Suprapubic skin (tissue), 4 donors: Measurements from ENCODE around the gene EVI5L. TPM values are rescaled to one million over a fixed set of nuclear protein-coding genes. Genes with fewer than 3 reads are reported as not detected.

Source experiments
- DNase-seq, 2 donors: peaks; one replicate each; pipeline ENCODE4 v3.0.0-alpha.2; 2019; ENCODE audit warnings: low spot score in 2 of 2
- H3K27ac ChIP-seq: fragments of 200-600 bp; sonication (generic); one replicate; pipeline ENCODE4 v1.5.1; 2019
- H3K27me3 ChIP-seq: fragments of 200-600 bp; sonication (generic); one replicate; pipeline ENCODE4 v1.5.1; 2019
- H3K36me3 ChIP-seq: fragments of 200-600 bp; sonication (generic); one replicate; pipeline ENCODE4 v1.5.1; 2019
- H3K4me1 ChIP-seq: fragments of 200-600 bp; sonication (generic); one replicate; pipeline ENCODE4 v1.5.1; 2019
- H3K4me3 ChIP-seq: fragments of 200-600 bp; sonication (generic); one replicate; pipeline ENCODE4 v1.5.1; 2019; ENCODE audit warnings: mild to moderate bottlenecking
- H3K9me3 ChIP-seq: fragments of 200-600 bp; sonication (generic); one replicate; pipeline ENCODE4 v1.5.1; 2019
- EP300 ChIP-seq: sonication (generic); formaldehyde crosslinking; IDR thresholded peaks from one replicate; pipeline ENCODE4 v1.6.1; 2017; ENCODE audit warnings: antibody characterized with exemption
- POLR2A ChIP-seq, 2 donors: fragments of 450-650 bp; IDR thresholded peaks; one replicate each; pipeline ENCODE4 v1.6.1; 2017; ENCODE audit warnings: antibody characterized with exemption in 2 of 2, mild to moderate bottlenecking in 2 of 2, moderate library complexity in 2 of 2
- POLR2AphosphoS5 ChIP-seq, 3 donors: sonication (generic); formaldehyde crosslinking; IDR thresholded peaks; one replicate each; pipeline ENCODE4 v1.6.1; 2017; ENCODE audit warnings: antibody characterized with exemption in 3 of 3
- WGBS: methylation state at CpG from one replicate; pipeline ENCODE4 v1.1.5; 2018; 5-methylcytosine and 5-hydroxymethylcytosine counted together
- total RNA-seq, 4 donors: library from RNA; depleted of rRNA; stranded (reverse); fragments of >200 nt; gene quantifications; one replicate each; pipeline ENCODE4 v1.1.0, GENCODE V29; 2016
- TF ChIP-seq, protein P1 (sequence below), 2 donors: fragments of 200-600 bp in 1 of 2; fragments of 450-650 bp in 1 of 2; sonication (generic) in 1 of 2; IDR thresholded peaks; one replicate each; pipeline ENCODE4 v1.5.1; 2016 to 2019; ENCODE audit warnings: antibody characterized with exemption in 2 of 2, mild to moderate bottlenecking in 1 of 2, moderate library complexity in 1 of 2

Gene EVI5L
- total RNA-seq, 4 donors from 2014 or later: 17.2 to 29.4 (median 25.6) TPM

DNA sequence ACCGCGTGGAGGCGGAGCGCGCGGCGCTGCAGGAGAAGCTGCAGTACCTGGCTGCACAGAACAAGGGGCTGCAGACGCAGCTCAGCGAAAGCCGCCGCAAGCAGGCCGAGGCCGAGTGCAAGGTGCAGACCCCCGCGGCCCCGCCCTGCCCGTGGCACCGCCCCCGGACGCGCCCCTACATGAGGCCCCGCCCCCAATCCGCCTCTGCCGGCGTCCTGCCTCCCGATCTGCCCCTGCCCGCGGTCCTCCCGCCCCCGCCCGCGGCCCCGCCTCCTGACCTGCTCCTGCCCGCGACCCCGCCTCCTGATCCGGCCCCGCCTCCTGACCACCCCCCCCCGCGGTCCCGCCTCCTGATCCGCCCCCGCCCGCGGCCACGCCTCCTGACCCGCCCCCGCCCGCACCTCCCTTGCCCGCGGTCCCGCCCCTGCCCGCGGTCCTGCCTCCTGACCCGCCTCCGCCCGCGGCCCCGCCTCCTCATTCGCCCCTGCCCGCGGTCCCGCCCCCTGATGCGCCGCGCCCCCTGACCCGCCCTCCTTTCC, 32.5 kb downstream of the EVI5L start:
- peaks cover 2% of the 10 kb centered on the region for H3K27me3 ChIP-seq
- peaks cover 28% of the 10 kb centered on the region for H3K4me1 ChIP-seq
- DNase-seq: peak in 1 of 2 donors; percentile 80
- no peak overlapping the region for H3K27ac ChIP-seq
- H3K9me3 ChIP-seq: no peaks in the 10 kb centered on the region
- peak overlapping the region; percentile 35 for H3K4me3 ChIP-seq
- 0% methylated on average over 2 of the region's 67 CpGs for WGBS
- H3K36me3 ChIP-seq: peaks cover 9% of the 10 kb centered on the region
- no peak for TF ChIP-seq POLR2A (IDR thresholded peaks at IDR 0.05)
- TF ChIP-seq POLR2AphosphoS5 (IDR thresholded peaks at IDR 0.05): no peak
- no peak for TF ChIP-seq EP300
- TF ChIP-seq, protein P1, sequence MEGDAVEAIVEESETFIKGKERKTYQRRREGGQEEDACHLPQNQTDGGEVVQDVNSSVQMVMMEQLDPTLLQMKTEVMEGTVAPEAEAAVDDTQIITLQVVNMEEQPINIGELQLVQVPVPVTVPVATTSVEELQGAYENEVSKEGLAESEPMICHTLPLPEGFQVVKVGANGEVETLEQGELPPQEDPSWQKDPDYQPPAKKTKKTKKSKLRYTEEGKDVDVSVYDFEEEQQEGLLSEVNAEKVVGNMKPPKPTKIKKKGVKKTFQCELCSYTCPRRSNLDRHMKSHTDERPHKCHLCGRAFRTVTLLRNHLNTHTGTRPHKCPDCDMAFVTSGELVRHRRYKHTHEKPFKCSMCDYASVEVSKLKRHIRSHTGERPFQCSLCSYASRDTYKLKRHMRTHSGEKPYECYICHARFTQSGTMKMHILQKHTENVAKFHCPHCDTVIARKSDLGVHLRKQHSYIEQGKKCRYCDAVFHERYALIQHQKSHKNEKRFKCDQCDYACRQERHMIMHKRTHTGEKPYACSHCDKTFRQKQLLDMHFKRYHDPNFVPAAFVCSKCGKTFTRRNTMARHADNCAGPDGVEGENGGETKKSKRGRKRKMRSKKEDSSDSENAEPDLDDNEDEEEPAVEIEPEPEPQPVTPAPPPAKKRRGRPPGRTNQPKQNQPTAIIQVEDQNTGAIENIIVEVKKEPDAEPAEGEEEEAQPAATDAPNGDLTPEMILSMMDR (IDR thresholded peaks at IDR 0.05): no peak

- 66% methylated on average over 24 of the region's 83 CpGs for WGBS
- Histone ChIP-seq H3K27me3 (peaks cover 4% of the 10 kb centered on the region), H3K9me3 (no peaks in the 10 kb centered on the region), H3K4me3 (peak overlapping the region; percentile 35), H3K36me3 (peaks cover 9% of the 10 kb centered on the region), H3K4me1 (peaks cover 31% of the 10 kb centered on the region), H3K27ac (no peak overlapping the region)
- TF ChIP-seq POLR2AphosphoS5 (IDR thresholded peaks at IDR 0.05) (no peak), POLR2A (IDR thresholded peaks at IDR 0.05) (no peak), EP300 (no peak)
- TF ChIP-seq, protein P1 (IDR thresholded peaks at IDR 0.05): no peak
- peak in 1 of 2 donors; percentile 65 for DNase-seq
These were observed 33.3 kb downstream of the EVI5L start for GRCh38 chr19:7863157-7863970.

DNA sequence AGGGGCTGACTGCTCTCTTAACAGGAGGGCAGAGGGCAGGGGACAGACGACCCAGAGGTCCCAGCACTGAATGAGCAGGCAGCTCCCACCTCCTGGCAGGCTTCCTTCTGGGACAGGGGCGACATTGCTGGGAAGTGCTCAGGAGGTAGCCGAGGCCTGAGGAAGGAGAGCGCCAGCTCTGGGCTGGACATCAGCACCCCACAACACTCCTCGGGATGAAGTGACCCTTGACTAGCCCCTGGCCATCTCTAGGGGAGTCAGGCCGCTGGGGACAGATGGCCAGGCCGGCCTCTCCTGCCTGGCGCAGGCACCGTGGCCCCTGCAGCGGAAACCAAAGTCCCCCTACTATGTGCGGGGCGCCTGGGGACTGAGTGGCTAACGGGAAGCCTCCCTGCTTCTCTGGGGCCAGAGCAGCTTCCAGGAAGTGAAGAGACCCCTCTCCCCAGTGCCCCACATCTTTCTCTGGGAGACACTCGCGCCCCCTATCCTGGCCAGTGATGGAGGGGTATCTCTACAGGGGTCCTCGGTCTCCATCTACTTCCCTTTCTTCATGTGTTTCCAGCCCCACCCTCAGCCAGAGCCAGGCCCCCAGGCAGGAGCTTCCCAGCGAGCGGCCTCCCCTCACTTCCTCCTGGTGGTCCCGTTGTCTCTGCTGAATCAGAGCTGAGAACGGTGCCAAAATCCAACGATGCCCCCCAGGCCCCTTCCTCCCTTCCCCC, 34.1 kb downstream of the EVI5L start:
- Histone ChIP-seq H3K4me1 (peaks cover 39% of the 10 kb centered on the region), H3K27me3 (peaks cover 7% of the 10 kb centered on the region), H3K9me3 (no peaks in the 10 kb centered on the region), H3K27ac (no peak overlapping the region), H3K36me3 (peaks cover 9% of the 10 kb centered on the region), H3K4me3 (no peak overlapping the region)
- WGBS: 78% methylated on average over 17 of the region's 21 CpGs
- TF ChIP-seq, protein P1 (IDR thresholded peaks at IDR 0.05): no peak
- TF ChIP-seq EP300 (no peak), POLR2A (IDR thresholded peaks at IDR 0.05) (no peak), POLR2AphosphoS5 (IDR thresholded peaks at IDR 0.05) (no peak)
- peak in 1 of 2 donors; percentile 60 for DNase-seq

- no peak overlapping the region for H3K27ac ChIP-seq
- no peak for TF ChIP-seq POLR2AphosphoS5 (IDR thresholded peaks at IDR 0.05)
- no peak for TF ChIP-seq EP300
- TF ChIP-seq, protein P1 (IDR thresholded peaks at IDR 0.05): no peak
- TF ChIP-seq POLR2A (IDR thresholded peaks at IDR 0.05): no peak
- peaks cover 43% of the 10 kb centered on the region for H3K4me1 ChIP-seq
- no peak overlapping the region for H3K4me3 ChIP-seq
- no peak for DNase-seq
- H3K36me3 ChIP-seq: peaks cover 9% of the 10 kb centered on the region
- WGBS: 84% methylated on average over 14 of the region's 18 CpGs
- H3K9me3 ChIP-seq: no peaks in the 10 kb centered on the region
- peaks cover 7% of the 10 kb centered on the region for H3K27me3 ChIP-seq
These were observed 34.7 kb downstream of the EVI5L start for GRCh38 chr19:7864690-7865074.
